ENCODE measurements around the gene ACAD11. TPM values are rescaled to one million over a fixed set of nuclear protein-coding genes. Genes with fewer than 3 reads are reported as not detected.

The ACAD11 gene
- total and polyA plus RNA-seq, 12 donors = 7.6 to 31.2 (median 22.2) TPM

GRCh38 chr3:132595014-132595413 lies 64.6 kb downstream of the ACAD11 start:
- no peaks in the 10 kb centered on the region for H3K27me3 ChIP-seq
- intact Hi-C loops (cut with DNase I) = no loop called here
- no peaks in the 10 kb centered on the region for H3K9me3 ChIP-seq
- TF ChIP-seq, protein P1, sequence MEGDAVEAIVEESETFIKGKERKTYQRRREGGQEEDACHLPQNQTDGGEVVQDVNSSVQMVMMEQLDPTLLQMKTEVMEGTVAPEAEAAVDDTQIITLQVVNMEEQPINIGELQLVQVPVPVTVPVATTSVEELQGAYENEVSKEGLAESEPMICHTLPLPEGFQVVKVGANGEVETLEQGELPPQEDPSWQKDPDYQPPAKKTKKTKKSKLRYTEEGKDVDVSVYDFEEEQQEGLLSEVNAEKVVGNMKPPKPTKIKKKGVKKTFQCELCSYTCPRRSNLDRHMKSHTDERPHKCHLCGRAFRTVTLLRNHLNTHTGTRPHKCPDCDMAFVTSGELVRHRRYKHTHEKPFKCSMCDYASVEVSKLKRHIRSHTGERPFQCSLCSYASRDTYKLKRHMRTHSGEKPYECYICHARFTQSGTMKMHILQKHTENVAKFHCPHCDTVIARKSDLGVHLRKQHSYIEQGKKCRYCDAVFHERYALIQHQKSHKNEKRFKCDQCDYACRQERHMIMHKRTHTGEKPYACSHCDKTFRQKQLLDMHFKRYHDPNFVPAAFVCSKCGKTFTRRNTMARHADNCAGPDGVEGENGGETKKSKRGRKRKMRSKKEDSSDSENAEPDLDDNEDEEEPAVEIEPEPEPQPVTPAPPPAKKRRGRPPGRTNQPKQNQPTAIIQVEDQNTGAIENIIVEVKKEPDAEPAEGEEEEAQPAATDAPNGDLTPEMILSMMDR (IDR thresholded peaks at IDR 0.05) = no peak
- no peak for DNase-seq
- ATAC-seq = peak in 1 of 8 donors; percentile 22
- H3K4me1 ChIP-seq = peaks cover 0 to 14% (median 0%) of the 10 kb centered on the region in 9 donors
- H3K36me3 ChIP-seq = peaks cover 0 to 48% (median 0%) of the 10 kb centered on the region in 9 donors
- no peak overlapping the region for H3K27ac ChIP-seq
- no peak overlapping the region for H3K4me3 ChIP-seq

DNA sequence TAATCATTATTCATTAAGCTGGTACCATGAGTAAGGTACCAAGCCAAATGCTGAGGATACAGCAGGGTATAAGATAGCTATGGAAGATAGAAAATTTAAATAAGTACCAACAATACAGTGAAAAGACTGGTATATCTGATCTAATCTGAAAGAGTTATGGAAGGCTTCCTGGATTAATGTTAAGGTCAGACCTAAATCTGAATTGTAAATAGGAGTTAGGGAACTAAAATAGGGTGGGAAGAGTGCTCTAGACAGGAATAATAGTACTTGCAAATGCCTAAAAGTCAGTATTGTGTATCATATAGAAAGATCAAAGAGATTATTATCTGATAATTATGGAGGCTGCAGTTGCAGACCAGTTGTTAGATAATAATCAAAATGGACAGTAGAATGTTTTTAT lies 65.1 kb downstream of the ACAD11 start:
- intact Hi-C loops (cut with DNase I) = no loop called here
- Histone ChIP-seq H3K27me3 (no peaks in the 10 kb centered on the region), H3K9me3 (no peaks in the 10 kb centered on the region), H3K36me3 (peaks cover 0 to 51% (median 0%) of the 10 kb centered on the region in 9 donors), H3K27ac (no peak overlapping the region), H3K4me3 (no peak overlapping the region), H3K4me1 (peaks cover 0 to 14% (median 0%) of the 10 kb centered on the region in 9 donors)
- TF ChIP-seq, protein P1 (IDR thresholded peaks at IDR 0.05) = no peak
- DNase-seq = no peak
- ATAC-seq = no peak

- peaks cover 0 to 51% (median 0%) of the 10 kb centered on the region in 9 donors for H3K36me3 ChIP-seq
- TF ChIP-seq, protein P1 (IDR thresholded peaks at IDR 0.05) = no peak
- peaks cover 0 to 14% (median 0%) of the 10 kb centered on the region in 9 donors for H3K4me1 ChIP-seq
- no peak overlapping the region for H3K4me3 ChIP-seq
- DNase-seq (no peak), ATAC-seq (no peak)
- H3K27me3 ChIP-seq = no peaks in the 10 kb centered on the region
- intact Hi-C loops (cut with DNase I) = no loop called here
- peak overlapping the region in 1 of 10 donors; percentile 2 for H3K27ac ChIP-seq
- H3K9me3 ChIP-seq = no peaks in the 10 kb centered on the region
- WGBS, 2 donors = 68 to 79% methylated on average over 3 of the region's 3 CpGs
Observed at GRCh38 chr3:132593947-132594323, 65.7 kb downstream of the ACAD11 start.

DNA sequence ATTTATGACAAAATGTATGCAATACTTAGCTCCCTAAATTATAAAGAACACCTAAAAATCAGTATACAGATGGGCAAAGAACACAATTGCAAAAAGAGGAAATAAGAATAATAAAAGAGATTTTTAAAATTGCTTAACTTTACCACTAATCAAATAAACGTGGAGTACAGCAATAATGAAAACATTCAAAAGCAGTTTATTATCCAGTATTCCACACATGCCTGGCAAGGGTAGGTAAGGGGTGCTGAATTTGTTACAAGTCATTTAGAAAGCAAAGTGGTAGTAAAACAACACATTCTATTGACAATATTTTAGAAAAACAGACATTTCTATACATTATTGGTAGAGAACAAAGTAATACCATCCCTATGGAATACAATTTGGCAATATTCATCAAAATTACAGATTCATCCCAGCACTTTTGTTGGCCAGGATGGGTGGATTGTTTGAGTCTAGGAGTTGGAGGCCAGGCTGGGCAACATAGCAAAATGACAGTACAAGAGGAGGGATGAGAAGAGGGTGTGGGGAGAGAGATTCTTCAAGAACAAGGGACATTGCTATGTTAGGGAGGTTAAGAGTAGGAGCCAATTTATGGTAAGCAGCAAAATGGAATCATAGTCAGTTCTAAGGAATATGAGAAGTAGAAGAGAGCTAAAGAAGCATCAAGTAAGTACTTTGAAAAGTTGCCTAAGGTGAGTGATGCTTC lies 66.2 kb downstream of the ACAD11 start:
- H3K27ac ChIP-seq = peak overlapping the region in 1 of 10 donors; percentile 2
- no peak for DNase-seq
- no peaks in the 10 kb centered on the region for H3K9me3 ChIP-seq
- intact Hi-C loops (cut with DNase I) = no loop called here
- peaks cover 0 to 48% (median 0%) of the 10 kb centered on the region in 9 donors for H3K36me3 ChIP-seq
- H3K4me1 ChIP-seq = peaks cover 0 to 14% (median 0%) of the 10 kb centered on the region in 9 donors
- H3K4me3 ChIP-seq = no peak overlapping the region
- no peaks in the 10 kb centered on the region for H3K27me3 ChIP-seq
- no peak for ATAC-seq
- WGBS, 2 donors = 61 to 67% methylated on average over 1 of the region's 1 CpG
- TF ChIP-seq, protein P1 (IDR thresholded peaks at IDR 0.05) = no peak
